SKM-1 treated with dmso at 0.1 percent for 144 hours (cell line): ENCODE data around the gene SOX18.

Experiments
- DNase-seq: peaks from one replicate; lab custom pipeline; 2025; ENCODE audit not compliant: unreplicated experiment; lab: John Stamatoyannopoulos, UW

The SOX18 gene

GRCh38 chr20:64069209-64069613, 19.8 kb upstream of the SOX18 start:
- no peak for DNase-seq

DNA sequence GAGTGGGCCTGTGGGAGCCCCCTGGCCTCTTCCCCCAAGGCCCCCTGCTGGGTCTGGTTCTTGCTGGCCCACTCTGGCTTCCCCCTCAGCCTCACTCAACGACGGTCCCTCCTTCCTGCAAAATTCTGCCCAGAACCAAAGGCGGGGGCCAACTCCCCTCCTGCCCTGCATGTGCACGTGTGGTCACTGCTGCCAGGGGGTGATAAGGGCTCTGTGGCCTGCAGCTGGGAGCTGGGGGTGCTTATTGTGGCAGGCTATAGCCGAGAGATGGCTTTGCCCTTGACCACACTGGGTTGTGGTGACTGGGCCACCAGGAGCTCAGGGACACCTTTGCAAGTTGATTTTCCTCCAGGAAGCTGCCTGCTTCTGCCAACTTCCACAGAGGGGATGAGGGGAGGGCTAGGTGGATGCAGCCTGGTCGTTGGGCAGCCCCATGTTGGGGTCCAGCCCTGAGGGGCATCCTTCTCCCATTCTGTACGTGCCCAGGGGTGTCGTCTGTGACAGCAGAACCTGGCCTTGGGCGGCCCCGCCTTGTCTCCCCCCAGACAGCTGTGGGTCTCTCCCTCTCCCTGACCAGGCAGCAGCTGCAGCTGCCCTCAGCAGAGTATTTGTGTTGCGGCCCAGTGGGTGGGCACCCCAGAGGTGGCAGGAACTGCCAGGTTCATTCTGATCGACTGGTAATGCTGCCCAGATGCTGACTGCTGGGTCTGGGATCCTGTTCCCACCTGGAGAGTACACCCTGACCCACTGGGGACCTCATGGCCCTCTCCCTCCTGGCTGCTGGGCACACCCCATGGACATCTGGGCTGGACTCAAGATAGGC, 19.2 kb upstream of the SOX18 start:
- no peak for DNase-seq

DNA sequence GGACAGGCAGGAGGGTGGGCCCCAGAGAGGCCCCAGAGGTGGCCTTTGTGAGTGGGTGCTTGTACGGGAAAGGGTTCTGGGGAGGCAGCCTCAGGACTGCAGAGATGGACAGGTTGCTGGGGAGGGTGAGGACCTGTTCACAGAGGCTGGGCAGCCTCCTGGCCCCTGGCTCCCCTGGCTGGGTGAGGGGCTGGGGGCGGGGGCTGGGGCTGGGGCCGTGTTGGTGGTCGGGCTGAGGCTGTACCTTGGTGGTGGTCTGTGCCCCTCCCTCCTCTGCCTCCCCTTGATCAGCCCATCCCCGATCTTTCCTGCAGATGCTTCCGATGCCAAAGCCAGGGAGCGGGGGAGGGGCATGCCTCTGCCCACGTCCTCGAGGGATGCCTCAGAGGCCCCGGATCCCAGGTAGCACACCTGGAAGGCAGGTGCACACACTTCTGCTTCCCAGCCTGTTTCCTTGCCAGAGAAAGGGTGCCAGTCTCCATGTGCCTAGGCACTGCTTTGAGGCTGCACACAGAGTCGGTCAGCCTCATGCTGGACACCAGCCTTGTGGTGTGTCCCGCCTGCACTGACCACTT, 18.4 kb upstream of the SOX18 start:
- DNase-seq, result no peak

DNA sequence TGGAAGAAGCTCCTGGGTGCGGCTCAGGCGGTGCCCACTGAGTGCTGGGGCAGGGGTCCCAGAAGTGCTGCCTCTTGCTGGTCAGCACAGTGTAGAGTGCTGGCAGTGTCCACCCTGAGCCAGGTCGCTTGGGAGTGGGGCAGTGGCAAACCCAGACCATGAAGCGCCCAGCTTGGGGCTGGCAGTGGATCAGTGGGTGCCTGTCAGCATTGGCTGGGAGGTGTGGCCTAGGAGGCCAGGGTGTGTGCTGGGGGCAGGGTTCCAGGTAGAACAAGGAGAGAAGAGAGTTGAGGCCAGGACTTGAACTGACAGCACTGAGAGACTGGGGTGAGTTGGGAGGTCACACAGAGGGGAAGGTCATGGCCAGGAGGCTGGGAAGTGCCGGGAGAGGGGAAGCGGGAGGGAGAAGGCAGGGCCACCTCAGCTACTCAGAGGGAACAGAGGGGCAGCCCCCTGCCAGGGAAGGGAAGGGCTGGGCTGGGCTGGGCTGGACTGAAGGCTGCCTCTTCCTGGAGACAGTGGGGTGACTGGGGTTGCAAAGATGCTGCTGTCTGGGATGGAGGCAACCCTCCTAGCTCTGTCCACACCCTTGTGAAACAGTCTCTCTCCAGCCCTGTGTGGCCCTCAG, 17.7 kb upstream of the SOX18 start:
- DNase-seq, result no peak

DNA sequence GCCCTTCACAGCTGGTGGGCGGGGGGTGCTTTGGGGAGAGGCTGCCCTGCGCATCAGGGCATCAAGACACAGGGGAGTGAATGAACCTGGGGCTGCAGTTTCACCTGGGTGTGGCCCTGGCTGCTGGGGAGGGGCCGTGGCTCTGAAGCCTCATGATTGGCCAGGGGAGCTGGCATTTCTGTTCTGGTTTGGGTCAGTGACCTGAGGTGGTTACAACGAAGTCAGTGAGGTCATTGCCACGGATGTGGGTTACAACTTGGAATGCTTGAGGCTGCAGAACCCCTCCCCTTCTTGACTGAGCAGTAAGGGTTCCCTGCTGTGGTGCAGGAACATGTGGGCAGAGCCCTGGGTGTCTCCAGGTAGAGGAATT, 16.5 kb upstream of the SOX18 start:
- DNase-seq, result peak; percentile 85

GRCh38 chr20:64065062-64065973, 15.9 kb upstream of the SOX18 start:
- DNase-seq, result no peak

DNA sequence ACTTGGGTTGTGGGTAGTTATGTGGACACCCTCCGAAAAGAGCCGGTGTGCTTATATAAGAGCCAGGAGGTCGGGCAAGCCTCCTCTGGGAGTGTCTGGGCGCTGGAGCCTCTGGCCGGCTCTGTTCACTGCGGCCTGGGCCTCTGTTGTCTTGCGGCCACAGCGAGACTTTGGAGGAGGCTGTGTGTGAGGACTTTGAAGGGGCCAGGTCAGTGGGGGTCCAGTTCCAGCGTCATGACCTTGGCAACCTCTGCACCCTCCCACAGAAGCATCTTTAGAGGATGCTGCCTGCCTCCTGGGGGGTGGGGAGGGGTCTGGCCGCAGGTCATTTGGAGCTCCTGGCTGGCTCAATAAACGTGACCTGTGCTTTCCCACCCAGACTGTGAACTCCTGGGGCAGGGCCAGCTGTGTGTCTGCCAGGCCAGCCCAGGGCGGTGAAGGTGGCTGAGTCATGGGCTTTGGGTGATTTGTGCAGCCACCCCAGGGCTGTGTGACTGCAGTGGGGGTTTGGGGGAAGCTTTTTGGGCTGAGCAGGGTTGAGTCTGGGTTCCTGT, 14.8 kb upstream of the SOX18 start:
- no peak for DNase-seq

GRCh38 chr20:64063389-64064144, 14.1 kb upstream of the SOX18 start:
- DNase-seq, result no peak

DNA sequence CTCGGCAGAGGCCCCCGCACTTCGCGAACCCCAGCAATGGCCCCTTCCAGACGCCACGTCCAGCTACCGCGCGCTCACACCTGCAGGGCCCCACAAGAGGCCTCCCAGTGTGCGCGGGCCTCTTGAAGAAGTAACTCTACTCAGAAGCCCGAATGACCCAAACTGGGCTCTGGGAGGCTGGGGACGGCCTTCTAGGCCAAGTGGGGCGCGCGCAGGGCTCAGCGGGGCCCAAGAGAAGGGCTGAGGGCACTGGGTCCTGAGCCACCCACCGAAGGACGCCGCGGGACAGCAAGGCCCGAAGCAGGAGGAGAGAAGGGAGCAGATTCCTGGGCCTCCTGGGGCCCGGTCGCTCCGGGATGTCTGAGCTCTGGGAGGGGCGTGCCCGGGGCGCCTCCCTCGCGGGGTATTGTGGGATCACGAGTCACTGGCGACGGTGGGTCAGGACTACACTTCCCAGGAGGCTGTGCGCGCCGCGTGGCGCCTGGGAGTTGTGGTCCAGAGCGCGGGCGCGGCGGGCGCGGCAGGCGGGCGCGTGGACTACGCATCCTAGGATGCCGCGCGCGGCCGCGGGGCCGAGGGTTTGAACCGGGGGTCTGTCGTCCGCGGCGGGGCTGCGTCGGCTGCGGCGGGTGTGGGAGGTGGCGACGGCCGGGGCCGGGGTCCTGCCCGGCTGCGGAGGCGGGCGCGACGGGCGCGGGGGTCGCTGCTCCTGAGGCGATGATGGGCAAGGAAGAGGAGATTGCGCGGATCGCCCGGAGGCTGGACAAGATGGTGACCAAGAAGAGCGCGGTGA, 13.4 kb upstream of the SOX18 start, which contains the start of gene TCEA2:
TCEA2 (plus strand) TSS at position 603 of the 793 bp plus-strand sequence; CDS start at position 718, 115 bp downstream.
- DNase-seq, result peak; percentile 93

DNA sequence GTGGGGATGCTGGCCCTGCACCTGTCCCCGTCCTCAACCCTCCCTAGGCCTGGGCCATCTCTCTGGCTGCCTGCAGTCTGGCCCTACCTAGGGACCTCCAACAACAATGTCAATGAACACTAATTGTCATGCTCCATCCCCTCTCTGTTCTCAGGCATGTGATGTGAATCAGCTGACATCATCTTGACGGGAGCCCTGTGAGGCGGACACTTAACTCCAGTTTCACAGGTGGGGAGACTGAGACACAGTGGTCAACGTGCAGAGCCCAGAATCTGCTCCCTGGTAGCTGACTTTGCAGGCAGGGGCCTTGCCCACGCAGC, 12.8 kb upstream of the SOX18 start:
- no peak for DNase-seq

DNA sequence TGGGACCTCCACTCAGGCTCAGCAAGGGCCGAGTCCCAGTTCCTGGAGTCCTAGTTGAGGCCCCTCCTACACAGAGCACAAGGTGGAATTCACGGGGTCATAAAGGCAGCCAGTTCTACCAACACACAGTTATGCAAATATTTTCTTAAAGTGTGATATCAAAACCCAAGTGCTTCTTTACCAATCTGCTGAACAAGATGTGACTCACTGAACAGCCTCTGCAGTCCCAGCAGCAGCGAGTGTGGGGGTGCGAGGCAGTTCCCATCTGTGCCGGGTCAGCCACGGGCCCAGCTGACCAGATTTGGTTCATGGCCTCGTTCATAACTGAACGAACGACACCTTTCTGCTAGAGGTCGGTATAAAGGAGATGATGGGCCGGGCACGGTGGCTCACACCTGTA, 9.1 kb upstream of the SOX18 start:
- no peak for DNase-seq

DNA sequence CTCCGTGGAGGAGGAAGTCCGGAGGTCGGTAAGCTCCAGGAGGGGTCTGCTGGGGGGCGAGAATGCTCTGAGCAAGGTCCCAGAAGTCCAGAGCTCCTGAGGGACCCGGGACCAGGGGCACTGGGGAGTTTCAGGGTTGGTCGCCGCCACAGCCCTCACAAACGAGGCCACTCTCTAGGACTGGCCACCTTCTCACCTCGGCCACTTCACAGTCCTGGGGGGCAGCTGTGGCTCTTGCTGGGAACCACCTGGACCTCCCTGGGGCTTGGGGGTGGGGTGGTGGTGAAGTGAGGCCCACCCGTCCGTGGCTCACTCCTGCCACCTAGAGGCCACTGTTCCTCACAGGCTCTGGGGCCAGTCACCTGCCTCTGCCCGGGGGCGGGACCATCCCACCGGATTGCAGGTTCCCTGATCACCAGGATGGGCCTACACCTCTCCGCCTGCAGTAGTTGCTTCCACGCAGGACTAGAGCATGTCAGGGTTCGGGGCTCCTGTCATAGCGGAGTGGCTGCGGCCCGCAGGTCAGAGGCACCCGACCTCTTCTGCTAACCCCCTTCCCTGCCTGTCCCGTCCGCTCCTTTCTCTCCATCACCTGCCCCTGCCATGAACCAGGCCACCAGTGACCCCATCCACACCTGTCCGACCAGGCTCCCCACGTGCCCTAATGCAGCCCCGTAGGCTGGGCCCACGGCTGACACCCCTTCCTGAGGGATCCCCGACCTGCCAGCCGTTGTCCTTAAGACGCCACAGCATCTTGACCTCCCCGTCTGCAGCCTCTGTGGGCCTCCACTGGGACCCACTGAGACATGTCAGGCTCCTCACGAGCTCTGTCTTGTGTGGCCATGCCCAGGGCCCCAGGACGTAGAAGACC, 8.4 kb upstream of the SOX18 start:
- DNase-seq, result peak; percentile 47

DNA sequence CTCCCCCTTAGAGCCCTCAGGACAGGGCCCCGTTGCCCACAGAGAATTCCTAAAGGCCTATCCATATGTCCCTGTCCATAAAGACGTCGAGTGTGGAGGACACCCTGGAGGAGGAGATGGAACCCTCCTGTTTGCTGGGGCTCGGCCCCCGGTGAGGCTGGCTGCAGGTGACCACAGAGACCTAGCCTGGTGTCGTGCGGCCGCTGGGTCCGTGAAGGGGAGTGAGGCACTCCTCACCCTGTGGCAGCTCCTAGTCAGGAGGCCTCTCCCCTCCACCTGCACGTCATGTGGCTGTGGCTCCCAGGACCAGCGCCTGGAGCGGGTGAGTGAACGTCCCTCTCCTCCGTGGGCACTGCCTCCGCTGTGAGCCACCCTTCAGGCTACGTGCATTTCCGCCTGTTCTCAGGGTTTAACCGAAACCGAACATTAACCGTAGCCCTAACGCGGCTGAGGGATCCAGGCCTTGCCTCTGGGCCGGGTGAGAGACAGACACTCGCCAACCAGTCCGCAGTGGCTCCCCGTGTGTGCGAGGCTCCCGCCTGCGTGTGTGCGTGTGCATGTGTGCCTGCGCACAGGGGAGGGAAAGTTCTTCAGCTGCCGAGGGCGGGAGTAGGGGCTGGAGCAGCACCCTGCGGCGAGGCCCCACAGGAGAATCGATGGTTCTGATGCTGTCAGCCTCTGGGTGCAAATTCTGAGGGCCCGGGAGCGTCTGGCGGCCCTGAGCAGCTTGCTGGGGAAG, 7.6 kb upstream of the SOX18 start:
- no peak for DNase-seq

GRCh38 chr20:64056639-64056888, 7.1 kb upstream of the SOX18 start:
- no peak for DNase-seq

- DNase-seq, result no peak
Measured at GRCh38 chr20:64055893-64056638, 6.6 kb upstream of the SOX18 start.

DNA sequence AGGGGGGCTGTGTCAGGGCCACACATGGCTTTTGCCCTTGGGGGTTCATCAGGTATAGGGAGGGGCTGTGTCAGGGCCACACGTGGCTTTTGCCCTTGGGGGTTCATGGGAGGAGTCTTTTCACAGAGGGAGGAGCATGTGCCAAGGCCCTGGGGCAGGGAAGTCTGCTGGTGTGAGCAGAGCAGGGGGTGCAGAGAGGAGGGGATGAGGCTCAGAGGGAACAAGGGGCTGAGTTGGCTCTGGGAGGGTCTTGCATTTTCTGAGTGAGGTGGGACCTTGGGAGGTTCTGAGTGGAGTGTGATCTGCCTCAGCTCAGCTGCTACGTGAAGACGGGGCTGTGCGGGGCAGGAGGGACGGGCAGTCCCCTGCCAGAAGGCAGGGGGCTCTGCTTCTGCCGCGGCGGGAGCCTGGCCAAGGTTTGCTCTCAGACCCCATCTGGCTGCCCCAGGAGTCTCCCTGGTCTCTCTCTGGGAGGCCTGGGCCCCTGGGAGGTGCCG, 6.0 kb upstream of the SOX18 start:
- no peak for DNase-seq
